GM12891 (cell line): ENCODE measurements around the gene RAMP3.

Source experiments
- PAX5 ChIP-seq: IDR thresholded peaks from 2 replicates; pipeline ENCODE4 v1.6.1; 2011; ENCODE audit warnings: low read length, moderate library complexity, mild to moderate bottlenecking; ENCODE audit not compliant: insufficient read depth, severe bottlenecking
- POLR2A ChIP-seq: IDR thresholded peaks from 2 replicates; pipeline ENCODE4 v1.6.1; 2011; ENCODE audit warnings: low read depth, low read length, control low read depth
- POLR2AphosphoS5 ChIP-seq: IDR thresholded peaks from 2 replicates; pipeline ENCODE4 v1.6.1; 2011; ENCODE audit warnings: low read depth, low read length, control low read depth
- POU2F2 ChIP-seq: IDR thresholded peaks from 2 replicates; pipeline ENCODE4 v1.6.1; 2011; ENCODE audit warnings: low read depth, mild to moderate bottlenecking, control low read depth, low read length, moderate library complexity
- SPI1 ChIP-seq: IDR thresholded peaks from 2 replicates; pipeline ENCODE4 v1.6.1; 2011; ENCODE audit warnings: low read depth, low read length, control low read depth
- TAF1 ChIP-seq: IDR thresholded peaks from 2 replicates; pipeline ENCODE4 v1.6.1; 2011; ENCODE audit warnings: low read depth, low read length, control low read depth

DNA sequence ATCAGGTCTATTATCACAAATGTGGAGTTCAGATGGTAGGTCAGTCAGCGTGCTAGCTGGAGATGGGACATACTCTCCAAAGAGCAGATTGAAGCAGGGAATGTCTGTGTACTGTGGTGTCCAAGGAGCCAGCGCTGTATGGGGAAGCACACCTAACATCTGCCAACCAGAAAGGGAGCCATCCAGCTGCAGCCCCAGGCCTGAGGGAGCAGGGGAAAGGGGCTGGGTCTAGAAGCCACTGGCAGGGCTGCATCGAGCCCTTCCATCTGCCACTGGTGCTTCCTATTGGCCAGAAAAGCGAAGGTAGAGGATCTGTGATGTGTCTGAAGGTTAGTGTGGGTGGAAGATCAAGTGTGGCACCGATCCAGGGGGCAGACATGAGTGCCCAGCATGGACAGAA lies 8.0 kb upstream of the RAMP3 start:
- no peak for TF ChIP-seq POLR2A
- TF ChIP-seq PAX5 = no peak
- TF ChIP-seq POLR2AphosphoS5 = no peak
- no peak for TF ChIP-seq POU2F2
- no peak for TF ChIP-seq TAF1
- no peak for TF ChIP-seq SPI1
